Measurements from ENCODE around the gene PRLHR.
"Not testable (repeated sequence)": the region's sequence is repeated elsewhere in the genome, so short reads cannot be mapped to it uniquely, and the experiment has no call there.

PRLHR gene

DNA sequence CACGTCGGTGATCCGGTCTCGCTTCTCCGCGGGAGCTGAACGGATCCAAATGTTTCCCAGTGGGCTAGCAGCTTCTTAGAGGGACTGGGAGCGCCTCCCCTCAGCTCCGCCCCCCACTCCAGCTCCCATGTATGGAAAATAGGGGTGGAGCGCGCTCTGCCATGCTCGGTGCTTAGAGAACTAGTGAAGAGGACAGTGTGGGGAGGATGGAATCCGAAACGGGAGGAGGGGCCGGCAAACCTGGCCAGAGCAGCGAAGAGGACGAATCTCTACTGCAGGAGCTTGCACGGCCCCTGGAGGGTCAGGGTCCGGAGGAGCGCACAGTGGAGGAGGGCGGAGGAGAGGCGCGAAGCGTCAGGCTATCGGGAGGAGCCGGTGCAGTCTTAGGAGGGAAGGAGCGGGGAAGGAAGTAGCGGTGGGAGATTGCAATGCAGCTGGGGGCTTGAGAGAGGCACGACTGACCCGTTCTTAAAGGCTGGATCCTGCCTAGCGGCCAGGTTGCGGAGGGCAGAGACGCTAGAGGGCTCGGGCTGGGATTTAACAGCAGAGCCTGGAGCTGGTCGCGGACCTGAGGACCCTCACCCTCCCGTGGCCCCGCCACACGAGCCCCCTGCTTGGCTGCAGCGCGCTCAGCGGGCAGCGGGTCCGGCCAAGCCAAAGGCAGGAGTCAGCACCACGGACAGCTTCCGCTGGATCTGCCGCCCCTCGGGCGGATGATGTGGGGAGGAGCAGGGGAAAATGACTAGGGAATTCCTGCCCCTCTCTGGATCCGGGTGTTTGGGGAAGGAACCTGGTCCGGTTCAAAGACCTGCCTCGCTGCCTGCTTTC, at the start of gene PRLHR:
Gene PRLHR, minus strand, starts transcription at position 51 of the 828 bp plus-strand sequence. CDS start 404 bp downstream, outside the sequence.
- peak; percentile 31 for DNase-seq (ENCODE audit: low spot score)

GRCh38 chr10:118642228-118642627, 46.8 kb upstream of the PRLHR start:
- DNase-seq (ENCODE audit: low spot score) = no peak

DNA sequence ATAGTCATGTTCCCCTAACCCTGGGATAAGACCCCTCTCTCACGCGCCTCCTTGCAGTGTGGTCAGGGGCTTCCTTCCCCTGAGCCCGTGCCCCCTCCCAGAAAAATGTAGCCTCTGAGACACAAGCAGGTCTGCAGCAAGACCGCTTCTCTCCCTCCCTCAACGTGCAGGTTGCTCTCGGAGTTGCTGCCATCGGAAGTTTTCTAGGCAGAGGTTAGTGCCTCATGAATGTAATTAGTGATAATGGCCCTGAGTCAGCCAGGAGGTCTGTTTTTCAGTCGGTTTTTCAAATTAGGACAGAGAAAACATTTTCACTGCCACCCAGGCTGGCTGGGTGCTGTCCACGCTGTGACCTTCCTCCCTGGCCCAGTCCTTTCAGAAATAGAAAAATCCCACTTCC, 43.2 kb upstream of the PRLHR start:
- no peak for DNase-seq (ENCODE audit: low spot score)

- no peak for DNase-seq (ENCODE audit: low spot score)
Measured at GRCh38 chr10:118635674-118636402, 40.4 kb upstream of the PRLHR start.

GRCh38 chr10:118633786-118634185, 38.3 kb upstream of the PRLHR start:
- DNase-seq (ENCODE audit: low spot score) = no peak

GRCh38 chr10:118629211-118629610, 33.8 kb upstream of the PRLHR start:
- no peak for DNase-seq (ENCODE audit: low spot score)

GRCh38 chr10:118628397-118628796, 32.9 kb upstream of the PRLHR start:
- DNase-seq (ENCODE audit: low spot score) = no peak

DNA sequence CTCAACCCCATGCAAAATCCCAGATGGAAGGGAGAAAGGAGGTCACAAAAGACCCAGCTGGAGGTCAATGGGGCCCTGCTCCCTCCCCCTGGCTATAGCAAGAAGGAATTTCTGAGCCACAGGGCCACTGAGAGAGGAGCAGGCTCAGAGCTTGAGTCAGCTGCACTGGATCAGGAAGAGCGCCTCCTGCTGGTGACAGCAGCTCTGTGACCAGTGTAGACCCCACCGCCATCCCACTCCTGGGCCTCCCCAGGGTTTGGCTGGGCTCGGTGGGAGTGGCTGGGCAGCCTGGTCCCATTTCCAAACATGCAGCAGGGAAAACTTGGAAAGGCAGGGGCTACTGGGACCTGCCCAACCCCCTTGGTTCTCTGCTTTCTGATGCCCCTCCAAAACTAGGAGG, 31.5 kb upstream of the PRLHR start:
- no peak for DNase-seq (ENCODE audit: low spot score)

DNA sequence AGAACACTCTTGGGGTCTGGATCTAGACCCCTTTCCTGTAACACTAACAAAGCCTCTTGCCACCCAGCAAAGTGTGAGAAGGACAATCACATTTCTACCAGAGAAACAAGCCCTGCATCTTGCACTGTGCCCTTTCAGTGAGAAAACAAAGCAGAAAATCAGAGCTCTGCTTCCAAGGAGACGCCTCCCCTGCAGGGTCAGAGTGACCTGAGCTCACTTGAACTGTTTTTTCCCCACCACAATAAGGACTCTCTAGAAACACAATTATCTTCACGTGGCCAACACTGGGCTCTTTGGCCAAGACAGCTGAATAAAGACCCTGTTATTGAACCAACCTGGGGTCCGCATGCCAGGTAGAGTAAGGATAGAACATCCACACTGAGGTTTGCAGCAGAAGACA, 30.1 kb upstream of the PRLHR start:
- no peak for DNase-seq (ENCODE audit: low spot score)

DNA sequence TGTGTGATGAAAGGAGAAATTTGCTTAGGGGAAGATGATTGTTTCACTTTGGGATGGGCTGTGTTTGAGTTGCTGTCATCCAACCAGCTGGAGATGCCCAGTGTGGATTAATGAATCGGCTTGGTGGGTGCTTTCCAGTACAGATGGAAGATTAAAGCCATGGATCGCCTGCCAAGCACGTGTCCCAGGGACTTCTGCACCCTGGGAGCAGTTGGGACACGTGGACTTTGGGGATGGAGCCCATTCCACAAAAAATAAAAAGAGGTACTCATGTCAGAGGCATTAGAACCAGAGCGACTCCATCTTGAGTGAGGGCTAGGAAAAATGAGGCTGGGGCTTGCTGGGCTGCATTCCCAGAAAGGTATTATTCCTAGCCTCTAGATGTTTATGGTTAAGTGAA, 29.3 kb upstream of the PRLHR start:
- no peak for DNase-seq (ENCODE audit: low spot score)

GRCh38 chr10:118621304-118621942, 26.0 kb upstream of the PRLHR start:
- DNase-seq (ENCODE audit: low spot score) = no peak

DNA sequence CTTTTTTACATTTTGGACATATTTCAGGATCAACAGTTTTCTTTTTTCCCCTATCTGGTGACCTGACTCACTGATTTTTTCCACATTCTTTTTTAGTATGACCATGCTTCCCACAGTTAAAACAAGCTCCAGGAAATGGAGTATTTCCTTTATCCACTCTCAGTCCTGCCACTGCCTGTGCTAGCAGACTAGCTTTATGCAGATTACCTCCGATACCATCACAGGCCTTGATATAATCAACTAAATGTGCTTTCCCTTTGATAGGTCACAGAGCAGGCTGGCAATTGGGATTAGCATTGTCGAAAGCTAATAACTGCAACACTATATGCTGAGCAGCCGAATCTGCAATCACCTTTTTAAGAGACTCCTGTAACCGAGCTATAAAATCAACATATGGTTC, 18.4 kb upstream of the PRLHR start:
- DNase-seq (ENCODE audit: low spot score) = not testable (repeated sequence)

DNA sequence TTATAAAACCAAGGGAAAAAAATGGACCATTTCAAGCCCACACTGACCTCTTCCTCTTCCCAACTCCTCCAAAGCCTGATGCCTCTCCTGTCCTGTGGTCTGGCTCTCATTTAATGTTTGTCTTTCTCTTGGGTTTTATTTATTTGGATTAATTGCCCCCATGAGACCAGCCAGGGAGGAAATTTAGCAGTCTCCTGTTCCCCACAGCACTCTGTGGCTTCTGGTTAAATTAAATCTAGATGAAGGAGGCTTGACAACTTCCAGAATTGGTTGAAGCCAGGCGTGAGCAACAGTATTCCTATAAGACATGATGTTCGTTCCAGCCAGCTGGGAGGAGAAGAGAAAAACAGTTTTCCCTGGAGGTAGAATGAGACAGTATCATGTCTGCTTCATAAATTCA, 15.1 kb upstream of the PRLHR start:
- DNase-seq (ENCODE audit: low spot score) = no peak

DNA sequence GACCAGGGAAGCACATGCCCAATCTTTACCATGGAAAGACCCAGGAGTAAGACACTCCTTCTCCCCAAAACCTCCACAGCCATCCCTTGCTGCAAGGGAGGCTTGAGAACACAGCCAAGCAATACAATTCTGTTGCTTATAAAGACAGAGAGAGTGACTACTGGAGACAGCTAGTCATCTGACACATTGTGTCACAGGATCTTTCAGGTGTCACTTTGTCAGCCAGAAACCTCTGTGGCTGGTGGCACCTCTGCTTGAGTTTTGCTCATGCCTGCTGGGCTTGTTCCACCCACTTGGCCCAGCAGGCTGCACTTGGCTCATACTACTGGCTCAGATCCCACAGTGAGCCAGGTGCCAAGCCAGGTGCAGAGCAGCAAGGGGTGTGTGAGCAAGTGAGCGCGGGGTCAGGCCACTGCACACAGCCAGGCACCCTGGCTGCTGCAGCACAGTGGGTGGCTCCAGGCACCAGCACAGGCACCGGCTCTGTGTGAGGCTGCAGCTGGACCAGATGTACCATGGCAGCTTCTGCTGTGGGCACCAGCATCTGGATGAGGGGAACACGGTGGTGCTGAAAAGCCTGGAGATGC, 12.4 kb upstream of the PRLHR start:
- DNase-seq (ENCODE audit: low spot score) = no peak

- no peak for DNase-seq (ENCODE audit: low spot score)
Measured at GRCh38 chr10:118605694-118606093, 10.2 kb upstream of the PRLHR start.

- DNase-seq (ENCODE audit: low spot score) = no peak
Measured at GRCh38 chr10:118596426-118597124, 1.1 kb upstream of the PRLHR start.

GRCh38 chr10:118595064-118595420, 406 bp downstream of the PRLHR start:
- no peak for DNase-seq (ENCODE audit: low spot score)

- peak; percentile 50 for DNase-seq (ENCODE audit: low spot score)
Measured at GRCh38 chr10:118594392-118595063, 920 bp downstream of the PRLHR start.

- DNase-seq (ENCODE audit: low spot score) = no peak
Measured at GRCh38 chr10:118592675-118593330, 2.6 kb downstream of the PRLHR start.

DNA sequence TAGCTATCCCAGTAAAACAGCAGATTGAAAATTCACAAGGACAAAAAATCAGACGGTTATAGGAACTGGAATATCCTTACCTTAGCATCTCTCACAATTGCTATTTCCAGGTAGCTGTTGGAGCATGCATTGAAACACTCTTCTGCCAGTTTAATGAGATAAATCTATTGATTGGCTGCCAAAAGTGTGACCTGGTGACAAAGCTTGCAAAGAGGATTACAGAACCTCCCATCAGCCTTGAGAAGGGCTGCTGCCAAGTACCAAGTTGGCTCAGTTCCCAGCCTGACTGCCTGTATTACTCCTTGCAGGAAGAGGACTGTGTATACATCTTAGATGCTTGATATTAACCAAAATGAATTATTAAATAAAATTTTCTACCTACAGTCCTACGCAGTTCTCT, 5.1 kb downstream of the PRLHR start:
- no peak for DNase-seq (ENCODE audit: low spot score)

Measured in hepatic stellate cell (primary cell).